Epithelial cell of esophagus (primary cell): ENCODE data around the gene ZBTB16.

ENCODE experiments used
- DNase-seq: peaks from one replicate; pipeline ENCODE4 v3.0.0; 2010; ENCODE audit warnings: low read depth
- H3K4me3 ChIP-seq: 2 replicates; pipeline ENCODE4 v1.5.1; 2011; ENCODE audit warnings: mild to moderate bottlenecking, low read length, control low read depth
- TF ChIP-seq, protein P1 (sequence below): IDR thresholded peaks from 2 replicates; pipeline ENCODE4 v1.5.1; 2011; ENCODE audit warnings: low read depth, mild to moderate bottlenecking, low read length, control low read depth, inconsistent platforms; ENCODE audit not compliant: insufficient read depth; ENCODE audit errors: missing control alignments

Gene ZBTB16

DNA sequence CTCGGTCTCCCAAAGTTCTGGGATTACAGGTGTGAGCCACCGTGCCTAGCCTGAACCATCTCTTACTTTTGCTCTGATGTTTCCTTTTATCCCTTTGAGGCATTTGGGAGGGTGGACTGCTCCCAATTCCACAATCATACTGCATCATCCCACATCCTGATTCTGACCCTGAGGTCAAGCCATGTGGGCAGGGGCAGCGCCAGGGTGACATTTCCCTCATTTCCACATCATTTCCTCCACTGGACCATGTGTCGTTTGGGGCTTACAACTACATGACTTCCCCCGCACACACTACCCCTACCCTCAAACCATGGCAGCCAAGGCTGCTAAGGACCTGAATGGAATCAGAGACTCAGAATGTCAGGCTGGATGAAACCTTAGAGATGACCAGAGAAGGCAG is 26.4 kb upstream of the ZBTB16 start:
- DNase-seq, result no peak
- H3K4me3 ChIP-seq, result no peak overlapping the region
- TF ChIP-seq, protein P1, sequence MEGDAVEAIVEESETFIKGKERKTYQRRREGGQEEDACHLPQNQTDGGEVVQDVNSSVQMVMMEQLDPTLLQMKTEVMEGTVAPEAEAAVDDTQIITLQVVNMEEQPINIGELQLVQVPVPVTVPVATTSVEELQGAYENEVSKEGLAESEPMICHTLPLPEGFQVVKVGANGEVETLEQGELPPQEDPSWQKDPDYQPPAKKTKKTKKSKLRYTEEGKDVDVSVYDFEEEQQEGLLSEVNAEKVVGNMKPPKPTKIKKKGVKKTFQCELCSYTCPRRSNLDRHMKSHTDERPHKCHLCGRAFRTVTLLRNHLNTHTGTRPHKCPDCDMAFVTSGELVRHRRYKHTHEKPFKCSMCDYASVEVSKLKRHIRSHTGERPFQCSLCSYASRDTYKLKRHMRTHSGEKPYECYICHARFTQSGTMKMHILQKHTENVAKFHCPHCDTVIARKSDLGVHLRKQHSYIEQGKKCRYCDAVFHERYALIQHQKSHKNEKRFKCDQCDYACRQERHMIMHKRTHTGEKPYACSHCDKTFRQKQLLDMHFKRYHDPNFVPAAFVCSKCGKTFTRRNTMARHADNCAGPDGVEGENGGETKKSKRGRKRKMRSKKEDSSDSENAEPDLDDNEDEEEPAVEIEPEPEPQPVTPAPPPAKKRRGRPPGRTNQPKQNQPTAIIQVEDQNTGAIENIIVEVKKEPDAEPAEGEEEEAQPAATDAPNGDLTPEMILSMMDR, result no peak

DNA sequence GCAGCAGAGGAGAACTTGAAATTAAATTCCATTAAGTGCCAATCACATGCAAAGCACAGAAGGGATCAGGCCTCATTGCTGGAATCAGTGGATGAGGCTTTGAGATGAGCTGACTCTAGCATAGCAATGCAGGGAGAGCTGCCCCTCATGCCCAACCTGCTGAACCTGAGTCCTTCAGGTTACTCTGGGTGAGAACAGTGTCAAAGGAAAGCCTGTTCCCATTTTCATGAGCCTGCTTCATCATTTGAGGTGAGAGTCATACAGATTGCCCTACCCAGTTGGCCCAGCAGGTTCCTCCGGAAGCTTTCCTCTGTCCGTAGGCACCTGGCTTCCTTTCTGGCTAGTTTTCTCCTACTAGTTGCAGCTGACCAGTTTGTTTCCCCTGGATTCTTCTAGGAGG is 25.9 kb upstream of the ZBTB16 start:
- H3K4me3 ChIP-seq, result no peak overlapping the region
- DNase-seq, result peak; percentile 11
- TF ChIP-seq, protein P1, result peak; percentile 17

DNA sequence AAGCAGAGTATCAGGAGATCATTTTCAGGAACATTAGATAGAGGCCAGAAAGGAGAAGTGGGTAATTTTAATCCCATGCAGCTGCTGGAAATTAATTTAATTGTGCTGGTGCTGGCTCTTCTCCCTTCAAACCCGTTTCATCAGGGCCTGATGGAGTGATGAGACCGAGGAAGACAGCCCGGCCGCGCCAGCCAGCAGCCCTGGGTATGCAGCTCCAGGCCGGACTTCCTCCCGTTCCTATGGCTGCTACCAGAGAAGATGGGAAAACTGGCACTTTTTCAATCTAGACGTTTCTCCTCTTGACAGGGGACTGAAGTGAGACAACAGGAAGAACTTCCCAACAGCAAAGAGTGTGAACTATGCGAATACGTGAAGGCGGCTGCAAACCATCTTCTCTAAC is 24.6 kb upstream of the ZBTB16 start:
- DNase-seq, result no peak
- no peak overlapping the region for H3K4me3 ChIP-seq
- TF ChIP-seq, protein P1, result no peak

DNA sequence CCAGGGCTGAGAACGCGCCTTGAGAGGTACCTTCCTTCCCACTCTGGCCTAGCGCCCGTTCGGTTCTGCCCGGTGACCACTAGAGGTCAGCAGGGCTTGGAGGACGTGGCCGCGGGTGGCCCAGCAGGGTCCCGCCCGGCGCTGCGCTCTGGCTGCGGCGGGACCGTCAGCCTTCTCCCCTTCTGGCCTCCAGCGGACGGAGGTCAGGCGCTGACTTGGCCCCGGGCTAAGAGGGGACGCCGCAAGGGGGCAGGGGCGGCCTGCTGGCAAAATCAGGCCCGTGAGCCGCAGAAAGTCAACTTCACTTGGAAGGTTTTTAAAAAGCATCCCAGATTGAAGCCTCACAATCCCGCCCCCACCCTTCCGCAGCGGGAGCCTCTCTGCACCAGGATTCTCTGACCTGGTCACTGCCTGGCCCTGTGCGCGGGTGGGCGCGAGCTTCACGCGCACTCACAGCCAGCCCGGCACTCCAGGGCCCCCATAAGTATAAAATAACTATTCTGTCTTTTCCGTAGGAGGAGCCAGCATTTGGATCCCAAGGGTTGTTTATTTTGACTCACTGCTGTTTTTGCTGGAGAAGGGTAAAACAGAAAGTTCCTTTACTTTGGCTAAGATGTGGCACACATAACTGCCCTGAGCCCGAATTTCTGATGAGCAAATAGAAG is 23.2 kb upstream of the ZBTB16 start:
- DNase-seq, result peak; percentile 61
- peak overlapping the region; percentile 34 for H3K4me3 ChIP-seq

DNA sequence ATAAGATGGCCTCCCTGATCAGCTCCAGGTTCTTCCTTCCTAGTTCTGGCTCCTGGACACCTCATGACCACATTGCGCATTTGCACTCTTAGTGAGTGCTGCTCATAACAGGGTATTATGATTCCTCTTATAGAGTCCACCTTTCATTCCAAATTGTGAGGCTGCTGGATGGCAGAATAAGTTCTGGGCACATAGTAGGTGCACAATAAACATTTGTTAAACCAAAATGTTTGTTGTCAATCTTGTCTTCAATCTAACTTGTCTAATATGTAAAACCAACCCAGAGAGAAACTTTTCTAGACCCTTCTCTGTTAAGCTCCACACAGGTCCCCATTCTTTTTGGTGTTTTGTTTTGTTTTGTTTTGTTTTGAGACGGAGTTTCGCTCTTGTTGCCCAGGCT is 22.6 kb upstream of the ZBTB16 start:
- TF ChIP-seq, protein P1, result no peak
- no peak overlapping the region for H3K4me3 ChIP-seq
- DNase-seq, result no peak

More for the DNA sequence above, 23.2 kb upstream of the ZBTB16 start:
- TF ChIP-seq, protein P1, result peak; percentile 67

DNA sequence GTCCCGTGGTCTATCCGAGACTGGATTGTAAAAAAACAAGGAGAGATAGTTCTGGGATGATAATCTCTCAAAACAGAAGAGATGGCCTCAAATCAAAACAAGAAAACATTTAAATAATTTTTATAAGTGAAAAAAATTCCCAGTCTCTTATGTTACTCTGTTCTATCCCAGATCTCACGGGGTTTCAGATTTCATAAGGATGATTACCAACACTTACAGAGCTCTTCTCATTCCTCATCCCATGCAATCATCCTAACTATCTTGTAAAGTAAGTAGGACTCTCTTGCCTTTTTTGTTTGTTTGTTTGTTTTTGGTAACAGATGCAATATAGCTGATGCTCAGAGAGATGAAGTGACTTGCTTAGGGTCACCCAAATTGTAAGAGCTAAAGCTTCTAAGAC is 20.0 kb upstream of the ZBTB16 start:
- H3K4me3 ChIP-seq, result no peak overlapping the region
- TF ChIP-seq, protein P1, result no peak
- DNase-seq, result no peak

DNA sequence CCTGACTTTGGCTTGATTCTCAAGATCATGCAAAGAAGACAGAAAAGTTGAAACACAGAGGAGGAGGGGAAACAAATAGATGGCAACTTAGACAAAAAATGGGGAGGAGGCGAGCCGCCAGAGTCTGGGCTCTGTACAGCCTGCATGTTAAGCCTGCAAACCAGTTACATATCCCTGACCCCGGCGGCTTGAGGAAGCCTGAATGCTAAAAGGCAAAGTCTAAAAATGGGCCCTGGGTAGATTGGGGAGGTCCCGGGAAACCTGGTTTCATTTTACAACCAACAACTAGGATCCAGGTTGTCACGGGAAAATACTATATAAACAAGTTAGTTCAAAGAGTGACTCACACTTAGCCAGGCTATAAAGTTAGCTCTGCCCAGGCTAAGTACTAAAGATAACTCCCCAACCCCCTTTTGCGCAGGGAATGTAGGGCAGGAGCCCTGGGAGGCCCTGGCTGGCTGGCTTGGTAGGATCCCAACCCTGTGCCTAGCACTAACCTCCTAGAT is 18.8 kb upstream of the ZBTB16 start:
- TF ChIP-seq, protein P1, result no peak
- peak; percentile 41 for DNase-seq
- no peak overlapping the region for H3K4me3 ChIP-seq
